NCI-H2107 (cell line): Measurements from ENCODE around the gene HLA-DPA1.
"Not testable (repeated sequence)": the region's sequence is repeated elsewhere in the genome, so short reads cannot be mapped to it uniquely, and the experiment has no call there.

Experiments used
- DNase-seq: peaks from one replicate; lab custom pipeline; 2025; lab: John Stamatoyannopoulos, UW

HLA-DPA1 gene

DNA sequence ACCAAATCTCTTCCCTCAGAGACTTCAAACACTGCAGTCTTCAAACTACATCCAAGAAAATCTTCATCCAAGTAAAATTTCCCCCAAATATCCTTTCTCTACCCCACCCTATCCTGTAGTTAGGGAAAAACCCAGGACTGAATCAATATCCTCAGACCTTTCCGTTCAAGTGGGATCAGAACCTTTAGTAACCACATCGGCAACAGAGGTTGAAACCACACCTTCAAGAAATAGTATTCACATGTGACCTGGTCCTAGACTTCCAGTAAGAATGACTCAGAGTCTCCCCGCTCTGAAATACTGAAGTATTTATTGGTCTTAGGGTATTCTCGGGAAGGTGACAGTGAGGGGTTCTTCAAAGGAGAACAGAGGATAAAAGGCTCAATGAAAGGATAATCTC lies 8.7 kb downstream of the HLA-DPA1 start:
- no peak for DNase-seq

DNA sequence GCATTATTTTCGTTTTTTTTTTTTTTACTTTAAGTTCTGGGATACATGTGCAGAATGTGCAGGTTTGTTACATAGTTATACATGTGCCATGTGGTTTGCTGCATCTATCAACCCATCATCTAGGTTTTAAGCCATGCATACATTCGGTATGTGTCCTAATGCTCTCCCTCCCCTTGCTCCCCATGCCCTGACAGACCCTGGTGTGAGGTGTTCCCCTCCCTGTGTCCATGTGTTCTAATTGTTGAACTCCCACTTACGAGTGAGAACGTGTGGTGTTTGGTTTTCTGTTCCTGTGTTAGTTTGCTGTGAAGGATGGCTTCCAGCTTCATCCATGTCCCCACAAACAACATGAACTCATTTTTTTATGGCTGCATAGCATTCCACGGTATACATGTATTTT lies 10.0 kb downstream of the HLA-DPA1 start:
- DNase-seq = not testable (repeated sequence)

DNA sequence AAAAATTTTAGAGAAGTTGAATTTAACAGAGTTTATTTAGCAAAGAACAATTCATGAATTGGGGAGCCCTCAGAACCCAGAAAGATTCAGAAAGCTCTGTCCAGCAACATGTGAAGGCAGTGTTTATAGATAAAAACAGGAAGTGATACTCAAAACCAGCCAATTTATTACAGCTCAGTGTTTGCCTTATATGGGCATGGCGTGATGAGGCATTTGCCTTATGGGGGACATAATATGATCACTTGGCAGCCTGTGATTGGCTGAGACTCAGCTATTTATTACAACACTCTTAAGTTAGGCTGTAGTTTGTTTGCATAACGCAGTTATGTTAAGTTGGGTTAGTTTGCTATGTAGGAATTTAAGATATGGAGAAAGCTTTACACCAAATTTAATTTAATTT lies 11.5 kb downstream of the HLA-DPA1 start:
- no peak for DNase-seq

GRCh38 chr6:33057222-33058150 lies 16.0 kb downstream of the HLA-DPA1 start:
- DNase-seq = no peak

DNA sequence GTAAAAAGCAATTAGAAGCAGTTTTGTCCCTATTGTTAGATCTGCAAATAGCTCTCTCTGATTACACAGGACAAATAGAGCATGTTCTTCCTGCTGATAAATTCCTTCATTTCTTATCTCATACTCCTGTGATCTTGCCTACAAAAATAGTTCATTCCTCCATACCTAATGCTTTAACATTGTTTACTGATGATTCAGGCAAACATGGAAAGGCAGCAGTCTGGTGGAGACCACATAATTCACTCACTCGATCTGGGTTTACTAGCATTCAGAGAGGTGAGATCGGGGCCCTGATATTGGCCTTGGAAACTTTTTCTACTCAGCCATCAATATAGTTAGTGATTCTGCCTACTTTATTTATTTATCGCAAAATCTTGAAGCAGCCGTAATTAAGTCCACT lies 20.2 kb downstream of the HLA-DPA1 start:
- DNase-seq = no peak

- no peak for DNase-seq
Measured at GRCh38 chr6:33052627-33053026, 20.8 kb downstream of the HLA-DPA1 start.

- no peak for DNase-seq
Measured at GRCh38 chr6:33050014-33050810, 23.2 kb downstream of the HLA-DPA1 start.

- no peak for DNase-seq
Measured at GRCh38 chr6:33049323-33050013, 24.0 kb downstream of the HLA-DPA1 start.

- no peak for DNase-seq
Measured at GRCh38 chr6:33040157-33040556, 33.3 kb downstream of the HLA-DPA1 start.

- DNase-seq = no peak
Measured at GRCh38 chr6:33036535-33036934, 36.9 kb downstream of the HLA-DPA1 start.

- DNase-seq = no peak
Measured at GRCh38 chr6:33034554-33034953, 38.9 kb downstream of the HLA-DPA1 start.

DNA sequence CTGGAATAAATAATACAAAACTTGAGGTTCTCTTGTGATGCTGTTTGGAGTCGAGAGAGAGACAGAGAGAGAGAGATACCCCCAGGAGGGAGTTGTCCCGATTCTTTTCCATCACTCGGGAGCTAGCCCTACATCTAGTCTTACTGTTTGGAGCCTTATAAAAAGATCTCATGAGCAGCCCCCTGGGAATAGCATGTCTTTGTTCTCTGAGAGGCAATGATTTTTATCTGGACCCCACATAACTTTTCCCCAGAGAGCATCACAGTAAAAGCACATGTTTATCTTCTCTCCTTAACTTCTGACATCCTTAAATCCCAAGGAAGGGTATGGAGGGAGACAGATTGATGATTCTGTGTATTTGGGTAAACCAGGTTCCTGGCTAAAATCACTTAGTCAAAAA lies 43.2 kb downstream of the HLA-DPA1 start:
- no peak for DNase-seq

GRCh38 chr6:33029328-33030184 lies 43.9 kb downstream of the HLA-DPA1 start:
- DNase-seq = no peak

DNA sequence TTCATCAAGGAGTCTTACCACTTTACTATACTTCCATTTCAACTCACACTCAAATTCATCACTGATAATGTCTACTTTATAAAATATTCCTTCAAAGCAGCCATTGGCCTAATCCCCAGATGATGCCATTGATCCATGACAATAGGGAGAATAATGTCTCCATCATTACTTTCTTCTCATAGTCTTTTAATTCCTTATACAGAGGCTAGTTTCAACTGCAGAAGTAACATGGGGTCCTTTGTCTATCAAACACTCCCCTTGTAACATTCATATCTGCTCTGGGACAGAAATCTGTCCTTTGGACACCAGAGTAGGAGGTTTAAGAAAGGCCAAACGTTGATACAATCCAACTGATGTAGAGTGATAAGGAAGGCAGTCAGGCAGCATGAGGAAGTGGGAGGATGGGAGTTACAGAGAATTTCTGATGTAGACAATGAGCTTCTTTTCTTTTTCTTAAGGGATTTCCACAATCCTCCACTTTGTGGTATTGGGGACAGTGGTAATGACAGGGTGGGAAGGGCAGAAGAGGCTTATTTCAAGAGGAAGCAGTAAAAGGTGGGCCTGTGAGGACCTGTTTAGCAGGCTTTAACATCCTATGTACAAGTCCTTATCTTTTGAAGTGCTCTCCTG lies 45.1 kb downstream of the HLA-DPA1 start:
- DNase-seq = no peak

DNA sequence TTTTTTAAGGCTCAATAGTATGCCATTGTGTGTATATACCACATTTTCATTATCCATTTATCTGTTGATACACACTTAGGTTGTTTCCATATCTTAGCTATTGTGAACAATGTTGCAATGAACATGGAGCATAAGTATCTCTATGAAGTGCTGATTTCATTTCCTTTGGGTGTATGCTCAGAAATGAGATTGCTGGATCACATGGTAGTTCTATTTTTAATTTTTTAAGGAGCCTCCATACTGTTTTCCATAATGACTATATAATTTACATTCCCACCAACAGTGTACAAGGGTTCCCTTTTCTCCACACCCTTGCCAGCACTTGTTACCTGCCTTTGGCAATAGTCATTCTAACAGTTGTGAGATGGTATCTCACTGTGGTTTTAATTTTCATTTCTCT lies 48.9 kb downstream of the HLA-DPA1 start:
- DNase-seq = no peak

DNA sequence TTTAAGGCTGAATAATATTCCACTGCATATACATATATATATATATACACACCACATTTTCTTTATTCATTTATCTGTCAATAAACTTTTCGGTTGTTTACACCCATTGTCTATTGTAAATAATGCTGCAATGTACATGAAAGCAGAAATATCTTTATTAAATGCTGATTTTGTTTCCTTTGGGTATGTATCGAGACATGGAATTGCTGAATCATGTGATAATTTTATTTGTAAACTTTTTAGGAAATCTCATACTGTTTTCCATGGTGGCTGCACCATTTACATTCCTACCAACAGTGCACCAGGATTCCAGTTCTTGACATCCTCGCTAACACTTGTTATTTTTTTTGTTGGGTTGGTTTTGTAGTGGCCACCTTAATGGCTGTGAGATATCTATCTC lies 49.9 kb downstream of the HLA-DPA1 start:
- DNase-seq = no peak

DNA sequence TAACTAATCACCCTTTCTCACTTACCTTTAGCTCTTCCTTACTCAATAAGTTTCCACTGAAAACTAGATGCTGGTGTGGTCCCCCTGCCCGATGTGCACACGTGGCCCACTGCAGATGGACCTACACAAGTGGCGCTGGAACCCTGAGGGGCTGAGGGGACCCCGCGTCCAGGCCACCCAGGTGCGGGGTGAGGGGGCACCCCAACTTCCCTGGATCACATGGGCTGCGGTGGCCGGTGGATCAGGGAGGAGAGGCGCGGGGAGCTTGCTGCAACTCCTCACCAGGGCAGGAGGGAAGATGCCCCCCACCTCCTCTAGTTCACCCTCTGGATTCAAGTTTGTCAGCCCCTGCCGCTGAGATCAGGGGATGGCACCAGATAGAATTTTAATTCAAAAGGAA lies 51.5 kb downstream of the HLA-DPA1 start:
- DNase-seq = no peak

GRCh38 chr6:33019372-33019771 lies 54.1 kb downstream of the HLA-DPA1 start:
- no peak for DNase-seq

DNA sequence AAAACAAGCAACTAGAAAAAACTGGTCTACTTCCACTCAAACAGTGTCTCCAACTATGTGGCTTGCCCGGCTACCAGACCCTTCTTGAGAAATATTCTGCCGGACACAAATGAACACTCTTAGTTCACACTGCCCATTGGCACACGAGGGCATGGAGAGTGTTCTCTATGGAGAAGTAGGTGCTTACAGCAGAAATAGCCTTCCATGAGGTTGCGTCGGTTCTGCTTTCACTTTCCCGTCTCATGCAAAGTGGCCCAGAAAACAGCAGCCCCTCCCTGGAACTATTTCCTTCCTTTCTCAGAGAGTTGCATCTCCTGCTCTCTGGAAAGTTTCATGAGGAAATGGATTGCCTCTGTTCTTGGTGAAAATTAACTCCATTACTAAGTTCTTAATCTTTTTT lies 54.5 kb downstream of the HLA-DPA1 start:
- DNase-seq = no peak

GRCh38 chr6:33018418-33018817 lies 55.0 kb downstream of the HLA-DPA1 start:
- DNase-seq = no peak

- no peak for DNase-seq
Measured at GRCh38 chr6:33017694-33018353, 55.6 kb downstream of the HLA-DPA1 start.
